Raji (cell line): Measurements from ENCODE around the gene RAP1GAP.

Experiments used
- POLR2A ChIP-seq: IDR thresholded peaks from 2 replicates; pipeline ENCODE4 v1.6.1; 2011; ENCODE audit warnings: low read depth, low read length, control low read depth; ENCODE audit not compliant: insufficient read depth

Gene RAP1GAP

GRCh38 chr1:21657456-21658190 is 11.5 kb downstream of the RAP1GAP start:
- no peak for TF ChIP-seq POLR2A

- no peak for TF ChIP-seq POLR2A
These were observed 13.4 kb downstream of the RAP1GAP start for GRCh38 chr1:21655748-21656147.

- TF ChIP-seq POLR2A = no peak
These were observed 13.9 kb downstream of the RAP1GAP start for GRCh38 chr1:21655259-21655658.

- no peak for TF ChIP-seq POLR2A
These were observed 14.9 kb downstream of the RAP1GAP start for GRCh38 chr1:21654209-21654608.

GRCh38 chr1:21653744-21654100 is 15.4 kb downstream of the RAP1GAP start:
- TF ChIP-seq POLR2A = no peak

GRCh38 chr1:21652937-21653743 is 16.0 kb downstream of the RAP1GAP start:
- no peak for TF ChIP-seq POLR2A

- TF ChIP-seq POLR2A = no peak
These were observed 16.8 kb downstream of the RAP1GAP start for GRCh38 chr1:21652101-21652936.

GRCh38 chr1:21651214-21652042 is 17.7 kb downstream of the RAP1GAP start:
- no peak for TF ChIP-seq POLR2A

- TF ChIP-seq POLR2A = no peak
These were observed 18.8 kb downstream of the RAP1GAP start for GRCh38 chr1:21650400-21650799.

- TF ChIP-seq POLR2A = no peak
These were observed 19.8 kb downstream of the RAP1GAP start for GRCh38 chr1:21649315-21649714.

- TF ChIP-seq POLR2A = no peak
These were observed 20.4 kb downstream of the RAP1GAP start for GRCh38 chr1:21648791-21649190.

GRCh38 chr1:21648352-21648730 is 20.8 kb downstream of the RAP1GAP start:
- no peak for TF ChIP-seq POLR2A

GRCh38 chr1:21647431-21648351 is 21.5 kb downstream of the RAP1GAP start:
- TF ChIP-seq POLR2A = no peak

GRCh38 chr1:21645550-21645949 is 23.6 kb downstream of the RAP1GAP start:
- TF ChIP-seq POLR2A = no peak

GRCh38 chr1:21644906-21645305 is 24.3 kb downstream of the RAP1GAP start:
- no peak for TF ChIP-seq POLR2A
